HepG2 (cell line): ENCODE results near the gene GPR173. TPM values are rescaled to one million over a fixed set of nuclear protein-coding genes. Genes with fewer than 3 reads are reported as not detected.

Experiments used
- ARNTL ChIP-seq: sonication (generic); formaldehyde crosslinking; IDR thresholded peaks from 2 replicates; pipeline ENCODE4 v1.4.0; 2020; ENCODE audit warnings: mild to moderate bottlenecking, missing genetic modification reagents
- BHLHE40 ChIP-seq: IDR thresholded peaks from 2 replicates; pipeline ENCODE4 v1.6.1; 2011; ENCODE audit warnings: low read length, improper control_type of control experiment
- MAF1 ChIP-seq: sonication (generic); formaldehyde crosslinking; IDR thresholded peaks from 2 replicates; pipeline ENCODE4 v1.5.0; 2020; ENCODE audit warnings: missing genetic modification reagents, borderline replicate concordance
- NFE2L2 ChIP-seq: fragments of 150-350 bp; IDR thresholded peaks from 2 replicates; pipeline ENCODE4 v1.6.1; 2014; ENCODE audit warnings: low read length
- NFKBIZ ChIP-seq: IDR thresholded peaks from 2 replicates; pipeline ENCODE4 v1.6.1; 2018; ENCODE audit warnings: missing genetic modification reagents, missing compliant biosample characterization
- NONO ChIP-seq, 2 experiments: fragments of 450-650 bp in 1 of 2; sonication (generic) in 1 of 2; formaldehyde crosslinking in 1 of 2; IDR thresholded peaks in 1 of 2; conservative IDR thresholded peaks in 1 of 2; 2 replicates each; pipeline versions ENCODE4 v1.6.1 to v1.8.0; 2017 to 2022; ENCODE audit warnings: mild to moderate bottlenecking in 1 of 2, missing genetic modification reagents in 1 of 2, moderate library complexity in 1 of 2
- PHF5A ChIP-seq: IDR thresholded peaks from one replicate; pipeline ENCODE4 v1.6.1; 2018; ENCODE audit warnings: low read depth, missing genetic modification reagents; ENCODE audit not compliant: unreplicated experiment
- REPIN1 ChIP-seq: sonication (generic); formaldehyde crosslinking; IDR thresholded peaks from 2 replicates; pipeline ENCODE4 v1.8.0; 2022; ENCODE audit warnings: missing genetic modification reagents, low read depth, mild to moderate bottlenecking, borderline replicate concordance
- SIN3A ChIP-seq: IDR thresholded peaks from 2 replicates; pipeline ENCODE4 v1.6.1; 2011; ENCODE audit warnings: low read depth, mild to moderate bottlenecking, control low read depth, low read length, borderline replicate concordance
- SUZ12 ChIP-seq: fragments of 150-350 bp; IDR thresholded peaks from 2 replicates; pipeline ENCODE4 v1.6.1; 2014; ENCODE audit warnings: low read depth, low read length
- TEAD3 ChIP-seq: optimal IDR thresholded peaks from 2 replicates; pipeline ENCODE3; 2016; ENCODE audit warnings: borderline replicate concordance
- ZFP82 ChIP-seq: sonication (generic); formaldehyde crosslinking; IDR thresholded peaks from 2 replicates; pipeline ENCODE4 v1.5.1; 2020; ENCODE audit warnings: mild to moderate bottlenecking, missing genetic modification reagents, borderline replicate concordance
- ZNF138 ChIP-seq: sonication (generic); formaldehyde crosslinking; IDR thresholded peaks from 2 replicates; pipeline ENCODE4 v1.5.0; 2020; ENCODE audit warnings: mild to moderate bottlenecking, low read depth, missing genetic modification reagents
- ZNF24 ChIP-seq: fragments of 450-650 bp; IDR thresholded peaks from 2 replicates; pipeline ENCODE4 v1.6.1; 2017; ENCODE audit warnings: antibody characterized with exemption, mild to moderate bottlenecking
- ZNF367 ChIP-seq: sonication (generic); formaldehyde crosslinking; IDR thresholded peaks from 2 replicates; pipeline ENCODE4 v1.4.0; 2020; ENCODE audit warnings: missing genetic modification reagents, borderline replicate concordance
- ZNF432 ChIP-seq: sonication (generic); formaldehyde crosslinking; IDR thresholded peaks from 2 replicates; pipeline ENCODE4 v1.5.0; 2020; ENCODE audit warnings: missing genetic modification reagents, mild to moderate bottlenecking, borderline replicate concordance
- ZNF550 ChIP-seq: sonication (generic); formaldehyde crosslinking; IDR thresholded peaks from 2 replicates; pipeline ENCODE4 v1.4.0; 2020; ENCODE audit warnings: mild to moderate bottlenecking, missing genetic modification reagents, borderline replicate concordance
- ZNF749 ChIP-seq: sonication (generic); formaldehyde crosslinking; IDR thresholded peaks from 2 replicates; pipeline ENCODE4 v1.8.0; 2022; ENCODE audit warnings: mild to moderate bottlenecking, missing genetic modification reagents, moderate library complexity, borderline replicate concordance
- ZSCAN12 ChIP-seq: sonication (generic); formaldehyde crosslinking; IDR thresholded peaks from 2 replicates; pipeline ENCODE4 v1.9.0; 2021; ENCODE audit warnings: mild to moderate bottlenecking, missing genetic modification reagents
- polyA plus RNA-seq, 8 experiments: library from polyadenylated mRNA; depleted of rRNA in 3 of 8; stranded (reverse) in 7 of 8; unstranded in 1 of 8; fragments of >200 nt; fragmentation: Illumina TruSeq in 4 of 8; extraction: Trizol in 4 of 8; gene quantifications; 2 replicates each; pipeline versions ENCODE4 v1.2.1 to v1.2.3, GENCODE V29; 2011 to 2016; ENCODE audit warnings: low read depth in 4 of 8, missing spikeins in 1 of 8, mixed read lengths in 1 of 8; ENCODE audit not compliant: insufficient read depth in 1 of 8
- total RNA-seq, 5 experiments: library from RNA; depleted of rRNA; stranded (reverse); fragments of >200 nt; fragmentation: Illumina TruSeq; extraction: Trizol; gene quantifications; 2 replicates each; pipeline ENCODE4 v1.2.3, GENCODE V29; 2016; ENCODE audit warnings: low read depth in 1 of 5
- TF ChIP-seq, protein P1 (sequence below): IDR thresholded peaks from 2 replicates; pipeline ENCODE4 v1.4.0; 2020; ENCODE audit warnings: mild to moderate bottlenecking, missing genetic modification reagents
- TF ChIP-seq, protein P2 (sequence below): sonication (generic); formaldehyde crosslinking; conservative IDR thresholded peaks from 2 replicates; pipeline ENCODE4 v1.8.0; 2022; ENCODE audit warnings: low read depth, missing genetic modification reagents
- TF ChIP-seq, protein P3 (sequence below): fragments of 450-650 bp; IDR thresholded peaks from 2 replicates; pipeline ENCODE4 v1.6.1; 2017; ENCODE audit warnings: mild to moderate bottlenecking

GPR173 gene
- total and polyA plus RNA-seq, 2 of the 13 experiments (the other 11 are each of a cell fraction or from before 2014, with no cell fraction given): 0.04 TPM; not detected in 1

DNA sequence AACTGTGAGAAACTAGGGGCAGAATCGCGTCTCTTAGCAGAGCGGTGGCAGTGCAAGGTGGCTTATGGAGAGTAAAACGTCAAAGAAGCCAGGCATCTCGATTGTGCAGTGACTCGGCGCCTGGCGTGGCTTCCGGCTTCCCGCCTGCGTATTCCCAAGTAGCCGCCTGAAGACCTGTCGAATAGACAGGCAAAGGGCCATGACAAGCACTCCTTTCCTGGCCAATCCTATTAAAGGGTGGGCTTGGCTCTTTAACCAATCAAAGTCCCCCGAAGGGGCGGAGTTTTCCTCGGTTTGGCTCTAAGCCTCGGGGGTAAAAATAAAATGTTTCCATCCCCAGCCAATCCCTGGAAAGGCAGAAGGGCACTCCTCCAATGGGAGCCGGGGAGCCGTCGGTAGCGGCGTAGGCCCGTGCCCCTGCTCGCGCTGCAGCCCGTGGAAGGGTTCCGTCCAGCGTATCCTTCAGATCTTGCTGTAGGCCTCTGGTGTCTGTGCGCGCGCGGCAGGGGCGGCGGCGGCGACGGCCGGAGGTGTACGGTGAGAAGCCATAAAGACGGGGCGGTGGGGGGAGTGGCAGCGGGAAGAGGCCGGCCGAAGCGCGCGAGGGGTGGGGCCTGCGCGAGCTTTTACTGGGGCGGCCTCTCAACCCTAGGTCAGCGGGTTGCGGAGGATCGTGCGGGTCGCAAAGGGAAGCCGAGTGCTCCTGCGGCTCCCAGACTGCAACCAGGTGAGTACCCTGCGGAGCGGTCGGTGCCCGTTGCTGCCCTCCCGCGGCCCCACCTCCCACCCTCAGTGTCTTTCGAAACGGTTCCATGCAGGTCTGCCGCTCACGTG, 45.4 kb downstream of the GPR173 start, which contains the start of gene KANTR (continued):
- TF ChIP-seq NONO (IDR thresholded peaks at IDR 0.05) (no peak), NONO (CRISPR knock-in tag; conservative IDR thresholded peaks at IDR 0.05) (0 out of 2 replicates have a peak, but pooled peaks have one; percentile 38), MAF1 (CRISPR knock-in tag) (no peak), NFE2L2 (no peak), NFKBIZ (no peak), SIN3A (peak; percentile 78; the same call in 1 of the 2 replicates), TEAD3 (CRISPR knock-in tag) (no peak), ZSCAN12 (CRISPR knock-in tag) (no peak), SUZ12 (no peak), ZNF550 (CRISPR knock-in tag) (no peak), PHF5A (no peak), ZNF138 (CRISPR knock-in tag) (no peak), ZNF432 (CRISPR knock-in tag) (no peak), BHLHE40 (no peak), ARNTL (peak; percentile 46; the same call in 1 of the 2 replicates), ZNF367 (CRISPR knock-in tag) (no peak), REPIN1 (CRISPR knock-in tag) (peak; percentile 62; the same call in 1 of the 2 replicates), ZFP82 (CRISPR knock-in tag) (no peak), ZNF749 (CRISPR knock-in tag) (no peak), ZNF24 (no peak)
- TF ChIP-seq, protein P1, sequence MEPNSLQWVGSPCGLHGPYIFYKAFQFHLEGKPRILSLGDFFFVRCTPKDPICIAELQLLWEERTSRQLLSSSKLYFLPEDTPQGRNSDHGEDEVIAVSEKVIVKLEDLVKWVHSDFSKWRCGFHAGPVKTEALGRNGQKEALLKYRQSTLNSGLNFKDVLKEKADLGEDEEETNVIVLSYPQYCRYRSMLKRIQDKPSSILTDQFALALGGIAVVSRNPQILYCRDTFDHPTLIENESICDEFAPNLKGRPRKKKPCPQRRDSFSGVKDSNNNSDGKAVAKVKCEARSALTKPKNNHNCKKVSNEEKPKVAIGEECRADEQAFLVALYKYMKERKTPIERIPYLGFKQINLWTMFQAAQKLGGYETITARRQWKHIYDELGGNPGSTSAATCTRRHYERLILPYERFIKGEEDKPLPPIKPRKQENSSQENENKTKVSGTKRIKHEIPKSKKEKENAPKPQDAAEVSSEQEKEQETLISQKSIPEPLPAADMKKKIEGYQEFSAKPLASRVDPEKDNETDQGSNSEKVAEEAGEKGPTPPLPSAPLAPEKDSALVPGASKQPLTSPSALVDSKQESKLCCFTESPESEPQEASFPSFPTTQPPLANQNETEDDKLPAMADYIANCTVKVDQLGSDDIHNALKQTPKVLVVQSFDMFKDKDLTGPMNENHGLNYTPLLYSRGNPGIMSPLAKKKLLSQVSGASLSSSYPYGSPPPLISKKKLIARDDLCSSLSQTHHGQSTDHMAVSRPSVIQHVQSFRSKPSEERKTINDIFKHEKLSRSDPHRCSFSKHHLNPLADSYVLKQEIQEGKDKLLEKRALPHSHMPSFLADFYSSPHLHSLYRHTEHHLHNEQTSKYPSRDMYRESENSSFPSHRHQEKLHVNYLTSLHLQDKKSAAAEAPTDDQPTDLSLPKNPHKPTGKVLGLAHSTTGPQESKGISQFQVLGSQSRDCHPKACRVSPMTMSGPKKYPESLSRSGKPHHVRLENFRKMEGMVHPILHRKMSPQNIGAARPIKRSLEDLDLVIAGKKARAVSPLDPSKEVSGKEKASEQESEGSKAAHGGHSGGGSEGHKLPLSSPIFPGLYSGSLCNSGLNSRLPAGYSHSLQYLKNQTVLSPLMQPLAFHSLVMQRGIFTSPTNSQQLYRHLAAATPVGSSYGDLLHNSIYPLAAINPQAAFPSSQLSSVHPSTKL (CRISPR knock-in tag): 0 out of 2 replicates have a peak, but pooled peaks have one; percentile 8
- TF ChIP-seq, protein P2, sequence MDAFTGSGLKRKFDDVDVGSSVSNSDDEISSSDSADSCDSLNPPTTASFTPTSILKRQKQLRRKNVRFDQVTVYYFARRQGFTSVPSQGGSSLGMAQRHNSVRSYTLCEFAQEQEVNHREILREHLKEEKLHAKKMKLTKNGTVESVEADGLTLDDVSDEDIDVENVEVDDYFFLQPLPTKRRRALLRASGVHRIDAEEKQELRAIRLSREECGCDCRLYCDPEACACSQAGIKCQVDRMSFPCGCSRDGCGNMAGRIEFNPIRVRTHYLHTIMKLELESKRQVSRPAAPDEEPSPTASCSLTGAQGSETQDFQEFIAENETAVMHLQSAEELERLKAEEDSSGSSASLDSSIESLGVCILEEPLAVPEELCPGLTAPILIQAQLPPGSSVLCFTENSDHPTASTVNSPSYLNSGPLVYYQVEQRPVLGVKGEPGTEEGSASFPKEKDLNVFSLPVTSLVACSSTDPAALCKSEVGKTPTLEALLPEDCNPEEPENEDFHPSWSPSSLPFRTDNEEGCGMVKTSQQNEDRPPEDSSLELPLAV (CRISPR knock-in tag): no peak
- TF ChIP-seq, protein P3, sequence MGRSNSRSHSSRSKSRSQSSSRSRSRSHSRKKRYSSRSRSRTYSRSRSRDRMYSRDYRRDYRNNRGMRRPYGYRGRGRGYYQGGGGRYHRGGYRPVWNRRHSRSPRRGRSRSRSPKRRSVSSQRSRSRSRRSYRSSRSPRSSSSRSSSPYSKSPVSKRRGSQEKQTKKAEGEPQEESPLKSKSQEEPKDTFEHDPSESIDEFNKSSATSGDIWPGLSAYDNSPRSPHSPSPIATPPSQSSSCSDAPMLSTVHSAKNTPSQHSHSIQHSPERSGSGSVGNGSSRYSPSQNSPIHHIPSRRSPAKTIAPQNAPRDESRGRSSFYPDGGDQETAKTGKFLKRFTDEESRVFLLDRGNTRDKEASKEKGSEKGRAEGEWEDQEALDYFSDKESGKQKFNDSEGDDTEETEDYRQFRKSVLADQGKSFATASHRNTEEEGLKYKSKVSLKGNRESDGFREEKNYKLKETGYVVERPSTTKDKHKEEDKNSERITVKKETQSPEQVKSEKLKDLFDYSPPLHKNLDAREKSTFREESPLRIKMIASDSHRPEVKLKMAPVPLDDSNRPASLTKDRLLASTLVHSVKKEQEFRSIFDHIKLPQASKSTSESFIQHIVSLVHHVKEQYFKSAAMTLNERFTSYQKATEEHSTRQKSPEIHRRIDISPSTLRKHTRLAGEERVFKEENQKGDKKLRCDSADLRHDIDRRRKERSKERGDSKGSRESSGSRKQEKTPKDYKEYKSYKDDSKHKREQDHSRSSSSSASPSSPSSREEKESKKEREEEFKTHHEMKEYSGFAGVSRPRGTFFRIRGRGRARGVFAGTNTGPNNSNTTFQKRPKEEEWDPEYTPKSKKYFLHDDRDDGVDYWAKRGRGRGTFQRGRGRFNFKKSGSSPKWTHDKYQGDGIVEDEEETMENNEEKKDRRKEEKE: no peak
